ENCODE measurements around the gene PIGR. TPM values are rescaled to one million over a fixed set of nuclear protein-coding genes. Genes with fewer than 3 reads are reported as not detected.

The PIGR gene
- total and polyA plus RNA-seq, 2 experiments from 2014 or later = not detected

DNA sequence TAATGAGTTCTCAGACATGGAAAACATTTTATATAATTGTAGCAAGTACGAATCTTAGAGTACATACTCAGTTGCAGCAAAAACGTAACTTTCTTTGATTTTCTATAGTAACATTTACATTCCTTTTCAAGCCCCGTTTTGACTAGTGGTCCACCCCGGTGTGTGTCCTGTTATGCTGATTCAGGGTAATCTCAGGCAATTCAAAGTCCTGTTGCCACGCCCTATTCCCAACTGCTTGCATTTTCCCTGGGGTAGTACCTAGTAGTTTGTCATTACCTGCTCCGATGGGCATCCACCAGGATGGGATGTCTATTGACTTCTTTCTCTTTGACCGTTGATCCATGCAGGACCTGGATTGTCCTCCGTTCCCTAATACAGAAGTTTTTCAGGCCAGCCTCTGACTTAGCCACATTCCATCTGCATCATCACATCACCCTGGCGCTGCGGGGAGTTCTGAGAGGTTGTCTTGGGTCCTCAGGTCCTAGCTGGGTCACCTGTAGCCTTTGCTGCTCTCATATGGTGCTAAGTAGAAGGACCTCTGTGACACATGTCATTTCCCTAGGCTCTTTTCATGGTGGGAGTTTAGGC lies 39.0 kb upstream of the PIGR start:
- Histone ChIP-seq H3K36me3 (no peaks in the 10 kb centered on the region), H3K9me3 (ENCODE audit: low read depth) (no peaks in the 10 kb centered on the region), H3K27me3 (peaks cover 14% of the 10 kb centered on the region), H3K4me3 (no peak overlapping the region), H3K27ac (no peak overlapping the region), H3K4me1 (ENCODE audit: low read depth) (no peaks in the 10 kb centered on the region)
- TF ChIP-seq, protein P1, sequence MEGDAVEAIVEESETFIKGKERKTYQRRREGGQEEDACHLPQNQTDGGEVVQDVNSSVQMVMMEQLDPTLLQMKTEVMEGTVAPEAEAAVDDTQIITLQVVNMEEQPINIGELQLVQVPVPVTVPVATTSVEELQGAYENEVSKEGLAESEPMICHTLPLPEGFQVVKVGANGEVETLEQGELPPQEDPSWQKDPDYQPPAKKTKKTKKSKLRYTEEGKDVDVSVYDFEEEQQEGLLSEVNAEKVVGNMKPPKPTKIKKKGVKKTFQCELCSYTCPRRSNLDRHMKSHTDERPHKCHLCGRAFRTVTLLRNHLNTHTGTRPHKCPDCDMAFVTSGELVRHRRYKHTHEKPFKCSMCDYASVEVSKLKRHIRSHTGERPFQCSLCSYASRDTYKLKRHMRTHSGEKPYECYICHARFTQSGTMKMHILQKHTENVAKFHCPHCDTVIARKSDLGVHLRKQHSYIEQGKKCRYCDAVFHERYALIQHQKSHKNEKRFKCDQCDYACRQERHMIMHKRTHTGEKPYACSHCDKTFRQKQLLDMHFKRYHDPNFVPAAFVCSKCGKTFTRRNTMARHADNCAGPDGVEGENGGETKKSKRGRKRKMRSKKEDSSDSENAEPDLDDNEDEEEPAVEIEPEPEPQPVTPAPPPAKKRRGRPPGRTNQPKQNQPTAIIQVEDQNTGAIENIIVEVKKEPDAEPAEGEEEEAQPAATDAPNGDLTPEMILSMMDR (IDR thresholded peaks at IDR 0.05; ENCODE audit: low read depth, low read length) = no peak
- DNase-seq (ENCODE audit: low read depth in 1 of 2, low spot score in 1 of 2) = no peak

DNA sequence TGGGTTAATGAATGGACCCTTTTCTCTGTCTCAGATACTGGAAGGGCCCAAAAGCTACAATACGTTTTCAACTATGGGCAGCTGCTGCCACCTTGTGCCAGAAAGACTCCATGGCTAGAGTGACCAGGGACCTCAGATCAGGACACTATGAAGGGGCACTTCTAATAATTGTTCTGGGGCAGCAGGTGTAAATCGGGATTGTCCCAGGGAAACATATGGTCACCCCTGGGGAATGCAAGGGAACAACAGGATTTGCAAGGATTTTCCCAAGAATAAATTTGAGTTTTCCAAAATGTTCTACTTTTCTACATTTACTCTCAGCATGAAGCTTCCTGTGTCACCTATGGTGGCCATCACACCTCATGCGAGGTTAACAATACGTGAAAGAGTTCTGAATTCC lies 36.0 kb upstream of the PIGR start:
- TF ChIP-seq, protein P1 (IDR thresholded peaks at IDR 0.05; ENCODE audit: low read depth, low read length) = peak; percentile 76
- peak; percentile 62 to 72 for DNase-seq (ENCODE audit: low read depth in 1 of 2, low spot score in 1 of 2)
- Histone ChIP-seq H3K36me3 (no peaks in the 10 kb centered on the region), H3K4me3 (no peak overlapping the region), H3K9me3 (ENCODE audit: low read depth) (no peaks in the 10 kb centered on the region), H3K27me3 (peaks cover 14% of the 10 kb centered on the region), H3K4me1 (ENCODE audit: low read depth) (no peaks in the 10 kb centered on the region), H3K27ac (no peak overlapping the region)

DNA sequence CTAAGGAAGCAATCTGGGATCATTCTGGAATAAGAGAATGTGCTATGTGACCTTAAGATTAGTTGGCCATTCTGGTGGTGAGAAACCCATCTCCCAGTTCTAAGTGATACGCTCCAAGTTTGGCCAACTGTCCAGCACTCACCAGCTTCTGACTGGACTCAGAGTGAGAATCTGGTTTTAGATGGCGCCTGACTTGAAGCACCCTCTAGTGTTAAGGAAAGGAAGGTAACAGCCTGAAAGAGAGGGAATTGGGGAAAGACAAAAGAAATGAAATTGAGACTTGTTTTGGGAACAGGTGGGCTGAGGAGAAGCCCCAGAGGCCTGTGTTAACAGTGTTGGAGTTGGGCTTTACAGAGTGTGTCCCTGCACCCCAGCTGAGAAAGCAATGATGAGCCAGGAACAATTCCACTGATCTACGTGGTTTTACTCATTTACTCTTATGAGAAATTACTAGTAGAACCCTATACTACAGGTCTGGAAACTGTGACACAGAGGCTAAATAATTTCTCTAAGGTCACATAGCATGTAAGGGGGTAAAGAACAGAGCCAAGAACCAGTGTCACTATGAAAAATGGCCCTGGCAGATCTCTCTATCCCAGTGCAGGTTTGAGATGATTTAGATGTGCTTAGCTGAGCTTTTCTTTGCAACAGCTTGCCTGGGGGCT lies 33.2 kb upstream of the PIGR start:
- DNase-seq (ENCODE audit: low read depth in 1 of 2, low spot score in 1 of 2) = peak; percentile 33 to 54
- TF ChIP-seq, protein P1 (IDR thresholded peaks at IDR 0.05; ENCODE audit: low read depth, low read length) = peak; percentile 72
- Histone ChIP-seq H3K9me3 (ENCODE audit: low read depth) (no peaks in the 10 kb centered on the region), H3K27ac (no peak overlapping the region), H3K4me3 (no peak overlapping the region), H3K4me1 (ENCODE audit: low read depth) (no peaks in the 10 kb centered on the region), H3K36me3 (no peaks in the 10 kb centered on the region), H3K27me3 (no peaks in the 10 kb centered on the region)

DNA sequence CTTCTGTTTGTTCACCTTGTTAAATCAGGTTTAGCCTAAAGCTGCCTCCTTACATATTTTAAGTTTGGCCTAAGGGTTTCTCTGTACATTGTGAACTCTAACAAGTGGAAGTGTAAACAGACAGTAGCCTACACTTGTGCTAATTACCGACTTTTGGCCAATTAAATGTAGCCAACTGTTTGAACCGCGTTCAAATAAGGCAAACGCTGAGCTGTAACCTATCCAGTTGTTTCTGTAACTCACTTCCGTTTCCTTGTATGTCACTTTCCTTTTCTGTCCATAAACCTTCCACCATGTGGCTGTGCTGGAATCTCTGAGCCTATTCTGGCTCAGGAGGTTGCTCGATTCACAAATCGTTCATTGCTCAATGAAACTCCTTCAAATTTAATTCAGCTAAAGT lies 32.0 kb upstream of the PIGR start:
- no peak overlapping the region for H3K4me3 ChIP-seq
- H3K27ac ChIP-seq = no peak overlapping the region
- no peaks in the 10 kb centered on the region for H3K9me3 ChIP-seq (ENCODE audit: low read depth)
- no peaks in the 10 kb centered on the region for H3K4me1 ChIP-seq (ENCODE audit: low read depth)
- TF ChIP-seq, protein P1 (IDR thresholded peaks at IDR 0.05; ENCODE audit: low read depth, low read length) = no peak
- no peak for DNase-seq (ENCODE audit: low read depth in 1 of 2, low spot score in 1 of 2)
- H3K36me3 ChIP-seq = no peaks in the 10 kb centered on the region
- no peaks in the 10 kb centered on the region for H3K27me3 ChIP-seq

DNA sequence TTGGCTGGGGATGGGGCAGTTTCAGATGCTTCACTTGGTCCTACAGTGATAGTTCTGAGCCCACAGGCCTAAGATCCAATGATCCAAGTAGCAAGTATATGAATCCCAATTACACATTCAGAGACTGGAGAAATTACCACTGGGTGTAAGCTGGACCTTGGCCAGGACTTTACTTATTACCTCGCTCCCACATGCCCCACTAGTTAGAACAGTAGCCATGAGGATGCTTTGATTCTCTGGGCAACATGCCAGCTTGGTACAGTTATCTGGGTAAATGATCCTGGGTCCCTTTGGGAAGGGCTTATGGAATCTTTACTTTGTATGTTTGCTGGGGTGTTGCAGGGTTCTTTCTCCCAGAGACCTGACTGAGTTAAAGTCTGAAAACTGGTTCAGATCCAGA lies 29.0 kb upstream of the PIGR start:
- no peaks in the 10 kb centered on the region for H3K9me3 ChIP-seq (ENCODE audit: low read depth)
- TF ChIP-seq, protein P1 (IDR thresholded peaks at IDR 0.05; ENCODE audit: low read depth, low read length) = no peak

More for the DNA sequence above, 29.0 kb upstream of the PIGR start:
- Histone ChIP-seq H3K36me3 (no peaks in the 10 kb centered on the region), H3K4me3 (no peak overlapping the region), H3K4me1 (ENCODE audit: low read depth) (no peaks in the 10 kb centered on the region), H3K27me3 (peaks cover 13% of the 10 kb centered on the region), H3K27ac (no peak overlapping the region)
- no peak for DNase-seq (ENCODE audit: low read depth in 1 of 2, low spot score in 1 of 2)

Data from cardiac muscle cell (in vitro differentiated cells and primary cell).